Fibroblast of pulmonary artery (primary cell): ENCODE data around the gene PRPS1.
"Not testable (repeated sequence)": the region's sequence is repeated elsewhere in the genome, so short reads cannot be mapped to it uniquely, and the experiment has no call there.

Source experiments
- DNase-seq: peaks from one replicate; pipeline ENCODE4 v3.0.0-alpha.2; 2010; ENCODE audit warnings: low read depth
- H3K4me3 ChIP-seq: replicated peaks from 2 replicates; pipeline ENCODE4 v1.5.1; 2011; ENCODE audit warnings: low read depth, mild to moderate bottlenecking, control low read depth, low read length, moderate library complexity
- TF ChIP-seq, protein P1 (sequence below): IDR thresholded peaks from 2 replicates; pipeline ENCODE4 v1.5.1; 2011; ENCODE audit warnings: mild to moderate bottlenecking, control low read depth, low read length, inconsistent platforms; ENCODE audit errors: missing control alignments

Gene PRPS1

DNA sequence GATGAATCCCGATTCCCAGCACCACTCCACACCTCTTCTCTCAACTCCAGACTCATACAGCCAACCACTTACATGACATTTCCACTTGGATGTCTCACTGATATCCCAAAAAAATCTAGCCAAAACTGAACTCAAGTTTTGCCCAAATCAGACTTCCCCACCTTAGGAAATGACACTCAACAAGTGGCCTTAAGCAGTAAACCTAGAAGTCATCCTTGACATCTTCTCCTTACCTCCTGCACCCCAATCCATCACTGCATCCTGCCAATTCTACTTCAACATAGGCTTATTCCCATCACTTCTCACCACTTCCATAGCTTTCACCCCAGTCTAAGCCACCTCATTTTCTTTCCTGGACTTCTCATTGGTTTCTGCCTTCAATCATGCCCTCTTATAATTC lies 39.1 kb downstream of the PRPS1 start:
- no peak overlapping the region for H3K4me3 ChIP-seq
- TF ChIP-seq, protein P1, sequence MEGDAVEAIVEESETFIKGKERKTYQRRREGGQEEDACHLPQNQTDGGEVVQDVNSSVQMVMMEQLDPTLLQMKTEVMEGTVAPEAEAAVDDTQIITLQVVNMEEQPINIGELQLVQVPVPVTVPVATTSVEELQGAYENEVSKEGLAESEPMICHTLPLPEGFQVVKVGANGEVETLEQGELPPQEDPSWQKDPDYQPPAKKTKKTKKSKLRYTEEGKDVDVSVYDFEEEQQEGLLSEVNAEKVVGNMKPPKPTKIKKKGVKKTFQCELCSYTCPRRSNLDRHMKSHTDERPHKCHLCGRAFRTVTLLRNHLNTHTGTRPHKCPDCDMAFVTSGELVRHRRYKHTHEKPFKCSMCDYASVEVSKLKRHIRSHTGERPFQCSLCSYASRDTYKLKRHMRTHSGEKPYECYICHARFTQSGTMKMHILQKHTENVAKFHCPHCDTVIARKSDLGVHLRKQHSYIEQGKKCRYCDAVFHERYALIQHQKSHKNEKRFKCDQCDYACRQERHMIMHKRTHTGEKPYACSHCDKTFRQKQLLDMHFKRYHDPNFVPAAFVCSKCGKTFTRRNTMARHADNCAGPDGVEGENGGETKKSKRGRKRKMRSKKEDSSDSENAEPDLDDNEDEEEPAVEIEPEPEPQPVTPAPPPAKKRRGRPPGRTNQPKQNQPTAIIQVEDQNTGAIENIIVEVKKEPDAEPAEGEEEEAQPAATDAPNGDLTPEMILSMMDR, result no peak
- DNase-seq, result no peak

DNA sequence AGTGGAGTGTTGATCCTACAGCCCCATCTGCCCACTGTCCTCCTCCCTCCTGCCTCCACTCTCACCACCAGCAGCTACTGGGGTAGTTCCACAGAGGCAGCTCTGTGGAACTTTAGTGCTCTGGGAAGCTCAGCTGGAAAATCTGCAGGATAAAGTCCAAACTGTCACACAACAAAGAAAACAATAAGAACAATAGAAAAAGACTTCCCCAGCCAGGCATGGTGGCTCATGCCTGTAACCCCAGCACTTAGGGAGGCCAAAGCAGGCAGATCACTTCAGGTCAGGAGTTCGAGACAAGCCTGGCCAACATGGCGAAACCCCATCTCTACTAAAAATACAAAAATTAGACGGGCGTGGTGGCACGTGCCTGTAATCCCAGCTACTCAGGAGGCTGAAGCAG lies 40.4 kb downstream of the PRPS1 start:
- H3K4me3 ChIP-seq, DNase-seq: not testable (repeated sequence)

DNA sequence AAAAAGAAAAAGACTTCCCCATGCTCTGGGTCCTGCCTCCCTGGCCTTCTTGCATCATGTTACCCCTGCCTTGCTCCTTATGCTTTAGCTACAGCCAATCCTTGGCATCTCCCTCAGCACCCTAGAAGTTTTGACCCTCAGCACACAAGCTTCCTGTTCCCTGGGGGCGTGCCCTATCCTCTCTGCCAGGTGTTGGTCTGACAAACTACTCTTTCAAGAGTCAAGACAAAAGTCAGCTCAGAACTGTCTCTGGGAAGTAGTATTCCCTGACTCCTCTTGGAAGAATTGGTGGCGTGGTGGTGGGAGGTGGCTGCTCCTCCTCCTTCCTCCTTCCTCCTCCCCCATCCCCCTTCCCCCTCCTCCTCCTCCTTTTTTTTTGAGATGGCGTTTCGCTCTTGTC lies 41.0 kb downstream of the PRPS1 start:
- no peak overlapping the region for H3K4me3 ChIP-seq
- TF ChIP-seq, protein P1, result no peak
- DNase-seq, result no peak

DNA sequence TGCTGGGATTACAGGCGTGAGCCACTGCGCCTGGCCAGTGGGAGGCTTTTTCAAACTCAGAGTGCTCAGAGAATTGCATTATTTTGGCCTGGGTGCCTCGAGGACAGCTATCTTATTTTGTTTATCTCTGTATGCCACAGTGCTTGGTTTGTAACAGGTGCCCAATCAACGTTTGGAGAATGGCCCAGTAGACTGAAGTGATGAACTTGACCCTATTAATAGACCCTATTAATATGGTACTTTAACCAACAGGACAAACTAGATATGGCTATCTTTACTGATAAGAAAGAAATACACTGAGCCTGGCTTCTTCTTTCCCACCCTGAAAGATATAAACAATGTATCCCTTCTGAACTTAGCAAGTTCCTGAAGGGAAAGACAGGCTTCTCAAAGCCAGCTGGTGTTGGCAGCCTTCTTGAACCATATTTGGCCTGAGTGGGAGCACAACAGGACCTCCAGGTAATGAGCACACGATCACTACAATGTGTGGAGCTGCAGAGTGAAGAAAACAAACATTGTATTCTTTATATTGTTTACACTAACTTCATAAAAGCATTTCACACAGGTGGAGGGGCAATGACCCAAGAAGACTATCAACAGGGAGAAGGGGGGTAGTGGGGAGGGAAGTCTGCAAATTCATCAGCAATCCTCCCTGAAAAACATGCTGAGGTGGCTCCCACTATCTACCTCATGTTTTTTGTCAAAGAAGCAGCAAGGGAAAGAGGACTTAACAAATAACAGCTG lies 41.7 kb downstream of the PRPS1 start:
- no peak for DNase-seq
- H3K4me3 ChIP-seq, result no peak overlapping the region
- TF ChIP-seq, protein P1, result no peak

DNA sequence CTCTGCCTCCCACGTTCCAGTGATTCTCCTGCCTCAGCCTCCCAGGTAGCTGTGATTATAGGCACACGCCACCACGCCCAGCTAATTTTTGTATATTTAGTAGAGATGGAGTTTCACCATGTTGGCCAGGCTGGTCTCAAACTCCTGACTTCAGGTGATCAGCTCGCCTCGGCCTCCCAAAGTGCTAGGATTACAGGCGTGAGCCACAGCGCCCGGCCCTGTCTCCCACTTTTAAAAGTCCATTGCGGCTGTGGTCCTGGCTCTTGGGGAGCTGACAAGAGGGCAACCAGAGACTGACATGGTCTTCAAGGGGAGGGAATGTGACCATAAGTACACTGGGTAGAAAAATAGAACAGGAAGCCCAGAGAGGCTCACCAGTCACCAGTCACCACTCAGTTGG lies 42.9 kb downstream of the PRPS1 start:
- not testable (repeated sequence) for DNase-seq, H3K4me3 ChIP-seq

DNA sequence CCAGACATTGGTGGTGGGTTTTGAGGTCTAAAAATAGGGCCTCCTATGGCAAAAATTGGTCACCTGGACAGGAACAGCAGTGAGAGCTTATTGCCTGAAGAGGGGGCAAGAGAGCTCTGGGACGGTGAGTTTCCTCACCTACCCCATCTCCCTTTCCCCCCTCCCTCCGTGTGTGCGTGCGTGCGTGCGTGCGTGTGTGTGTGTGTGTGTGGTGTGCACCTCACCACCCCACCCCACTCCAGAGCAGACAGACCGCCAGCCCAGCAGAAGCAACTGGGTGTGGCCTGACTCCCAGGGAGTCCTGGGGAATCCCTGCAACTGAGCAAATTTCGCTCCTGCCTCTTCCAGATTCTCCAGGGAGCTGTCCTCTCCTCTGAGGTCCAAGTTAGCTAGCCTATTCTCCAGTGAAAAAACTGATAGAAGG lies 44.7 kb downstream of the PRPS1 start:
- H3K4me3 ChIP-seq, result no peak overlapping the region
- TF ChIP-seq, protein P1, result peak; percentile 62
- peak; percentile 89 for DNase-seq

DNA sequence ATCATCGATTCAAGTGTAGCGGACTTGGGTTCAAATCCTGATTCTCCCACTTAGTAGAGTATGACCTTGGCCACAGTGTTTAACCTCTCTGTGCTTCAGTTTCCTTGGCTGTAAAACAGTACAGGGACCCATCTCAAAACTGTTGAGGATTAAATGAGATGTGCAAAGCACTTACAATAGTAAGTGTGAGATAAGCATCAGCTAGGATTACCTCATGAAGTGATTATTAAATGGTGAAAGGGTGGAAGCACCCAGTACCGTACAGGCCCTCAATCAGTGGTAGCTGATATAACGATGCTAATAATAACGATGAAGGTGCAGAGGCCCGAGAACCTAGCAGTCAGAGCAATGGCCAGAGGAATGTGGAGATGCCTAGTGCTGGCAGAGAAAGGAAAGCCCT lies 45.1 kb downstream of the PRPS1 start:
- H3K4me3 ChIP-seq, result no peak overlapping the region
- TF ChIP-seq, protein P1, result no peak
- no peak for DNase-seq

DNA sequence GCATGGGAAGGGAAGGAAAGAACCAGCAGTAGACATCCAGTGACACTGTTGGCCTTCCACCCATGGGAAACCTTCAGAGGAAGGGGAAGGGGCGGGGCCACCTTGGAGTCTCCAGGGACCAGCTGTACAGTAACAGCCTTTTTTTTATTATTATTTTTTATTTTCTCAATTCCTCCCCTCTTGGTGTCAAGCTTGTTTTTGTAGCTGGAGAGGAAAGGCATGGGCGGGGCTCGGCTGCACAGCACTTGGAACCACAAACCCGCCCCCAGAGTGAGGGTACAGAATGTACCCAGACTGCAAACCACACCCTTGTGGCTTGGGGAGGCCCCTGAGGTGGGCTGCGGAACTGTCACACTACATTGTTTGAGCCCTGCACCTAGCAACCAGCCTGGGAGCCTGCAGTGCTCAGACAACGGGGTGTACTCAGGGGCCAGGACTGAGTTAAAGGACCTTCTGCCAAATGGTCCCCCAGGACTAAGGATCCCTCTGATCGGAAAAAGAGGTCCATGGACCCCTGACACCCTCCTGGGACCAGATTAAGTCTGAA lies 45.7 kb downstream of the PRPS1 start:
- DNase-seq, result peak; percentile 95
- TF ChIP-seq, protein P1, result no peak
- peak overlapping the region; percentile 82 for H3K4me3 ChIP-seq
